SH-SY5Y (cell line): ENCODE results near the gene IL16.

Experiments
- GATA2 ChIP-seq: IDR thresholded peaks from 2 replicates; pipeline ENCODE4 v1.6.1; 2011; ENCODE audit warnings: mild to moderate bottlenecking, low read depth, low read length
- GATA3 ChIP-seq: IDR thresholded peaks from 2 replicates; pipeline ENCODE4 v1.6.1; 2011; ENCODE audit warnings: low read depth, mild to moderate bottlenecking, low read length, moderate library complexity

GRCh38 chr15:81166636-81167305 is 29.9 kb upstream of the IL16 start:
- TF ChIP-seq GATA3 (no peak), GATA2 (no peak)
